Measurements from ENCODE around the gene SHPK.

DNA sequence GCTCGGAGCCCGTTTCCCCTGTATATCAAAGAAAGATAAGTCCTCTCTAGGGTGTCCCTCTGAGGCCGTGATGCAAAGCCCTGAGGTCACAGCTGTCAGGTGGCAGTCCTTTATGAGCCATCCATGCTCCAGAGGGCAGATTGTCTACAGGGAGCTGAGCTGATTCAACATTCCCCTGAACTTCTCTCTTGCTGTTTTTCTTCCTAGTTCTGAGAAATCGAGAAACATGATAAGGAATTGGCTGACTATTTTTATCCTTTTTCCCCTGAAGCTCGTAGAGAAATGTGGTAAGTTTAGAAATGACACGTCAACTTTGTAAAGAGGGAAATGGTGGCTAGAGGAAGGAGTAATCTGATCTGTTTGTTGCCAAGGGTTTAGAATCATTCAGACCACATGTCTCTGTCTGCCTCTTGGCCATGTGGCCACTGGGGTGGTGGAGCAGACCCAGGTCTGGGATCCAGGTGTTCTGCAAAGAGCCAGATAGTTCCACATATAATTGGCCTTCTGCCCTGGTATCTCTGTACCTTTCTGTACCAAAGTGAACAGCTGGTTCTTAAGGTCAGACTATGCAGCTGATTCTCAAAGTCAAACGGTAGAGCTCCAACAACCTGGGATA is 4.0 kb upstream of the SHPK start:
- TF ChIP-seq, protein P1, sequence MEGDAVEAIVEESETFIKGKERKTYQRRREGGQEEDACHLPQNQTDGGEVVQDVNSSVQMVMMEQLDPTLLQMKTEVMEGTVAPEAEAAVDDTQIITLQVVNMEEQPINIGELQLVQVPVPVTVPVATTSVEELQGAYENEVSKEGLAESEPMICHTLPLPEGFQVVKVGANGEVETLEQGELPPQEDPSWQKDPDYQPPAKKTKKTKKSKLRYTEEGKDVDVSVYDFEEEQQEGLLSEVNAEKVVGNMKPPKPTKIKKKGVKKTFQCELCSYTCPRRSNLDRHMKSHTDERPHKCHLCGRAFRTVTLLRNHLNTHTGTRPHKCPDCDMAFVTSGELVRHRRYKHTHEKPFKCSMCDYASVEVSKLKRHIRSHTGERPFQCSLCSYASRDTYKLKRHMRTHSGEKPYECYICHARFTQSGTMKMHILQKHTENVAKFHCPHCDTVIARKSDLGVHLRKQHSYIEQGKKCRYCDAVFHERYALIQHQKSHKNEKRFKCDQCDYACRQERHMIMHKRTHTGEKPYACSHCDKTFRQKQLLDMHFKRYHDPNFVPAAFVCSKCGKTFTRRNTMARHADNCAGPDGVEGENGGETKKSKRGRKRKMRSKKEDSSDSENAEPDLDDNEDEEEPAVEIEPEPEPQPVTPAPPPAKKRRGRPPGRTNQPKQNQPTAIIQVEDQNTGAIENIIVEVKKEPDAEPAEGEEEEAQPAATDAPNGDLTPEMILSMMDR (IDR thresholded peaks at IDR 0.05), result no peak
- TF ChIP-seq POLR2A (IDR thresholded peaks at IDR 0.05) (no peak), POLR2AphosphoS5 (IDR thresholded peaks at IDR 0.05) (no peak)
